NCI-H2227 treated with DMSO at 0.1 percent for 48 hours (cell line): ENCODE measurements around the gene CFB.
"Not testable (repeated sequence)": the region's sequence is repeated elsewhere in the genome, so short reads cannot be mapped to it uniquely, and the experiment has no call there.

Experiments used
- DNase-seq: peaks from one replicate; lab custom pipeline; 2025; lab: John Stamatoyannopoulos, UW

The CFB gene

GRCh38 chr6:31911826-31912585 is 33.9 kb upstream of the CFB start:
- DNase-seq, result no peak

DNA sequence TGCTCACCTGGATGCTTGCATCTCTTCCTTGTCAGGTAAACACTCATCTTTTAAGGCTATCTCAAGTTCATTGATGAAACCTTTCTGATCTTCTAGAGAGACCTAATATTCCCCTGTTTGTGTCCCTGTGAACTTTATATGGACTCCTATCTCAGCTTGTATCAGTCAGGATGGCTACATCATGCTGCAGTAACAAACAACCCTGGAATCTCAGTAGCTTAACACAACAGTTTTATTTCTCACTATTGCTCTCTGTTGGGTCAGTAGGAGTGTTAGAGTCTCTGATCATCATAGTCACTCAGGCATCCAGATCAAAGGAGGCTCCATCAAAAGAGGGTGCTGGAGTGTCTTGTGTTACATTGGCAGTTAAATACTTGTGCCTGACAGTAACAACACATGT is 30.5 kb upstream of the CFB start:
- no peak for DNase-seq

DNA sequence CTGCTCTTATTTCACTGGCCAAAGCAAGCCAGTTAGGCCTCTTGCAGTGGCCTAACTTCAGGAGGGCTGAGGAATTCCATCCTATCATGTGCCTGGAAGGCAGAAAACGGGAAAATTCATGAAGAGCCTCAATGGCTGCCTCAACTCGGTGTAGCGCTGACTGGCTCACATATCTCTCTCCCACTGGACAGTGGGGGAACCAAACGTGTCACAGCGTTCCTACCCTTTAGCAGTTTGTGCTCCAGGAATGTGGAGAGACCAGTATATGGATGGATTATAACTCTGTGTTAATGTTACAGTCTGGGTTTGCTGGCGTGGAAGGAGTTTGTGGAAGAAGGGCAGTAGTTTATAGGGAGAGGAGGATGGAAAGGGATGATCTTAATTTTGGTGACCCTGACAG is 30.1 kb upstream of the CFB start:
- no peak for DNase-seq

DNA sequence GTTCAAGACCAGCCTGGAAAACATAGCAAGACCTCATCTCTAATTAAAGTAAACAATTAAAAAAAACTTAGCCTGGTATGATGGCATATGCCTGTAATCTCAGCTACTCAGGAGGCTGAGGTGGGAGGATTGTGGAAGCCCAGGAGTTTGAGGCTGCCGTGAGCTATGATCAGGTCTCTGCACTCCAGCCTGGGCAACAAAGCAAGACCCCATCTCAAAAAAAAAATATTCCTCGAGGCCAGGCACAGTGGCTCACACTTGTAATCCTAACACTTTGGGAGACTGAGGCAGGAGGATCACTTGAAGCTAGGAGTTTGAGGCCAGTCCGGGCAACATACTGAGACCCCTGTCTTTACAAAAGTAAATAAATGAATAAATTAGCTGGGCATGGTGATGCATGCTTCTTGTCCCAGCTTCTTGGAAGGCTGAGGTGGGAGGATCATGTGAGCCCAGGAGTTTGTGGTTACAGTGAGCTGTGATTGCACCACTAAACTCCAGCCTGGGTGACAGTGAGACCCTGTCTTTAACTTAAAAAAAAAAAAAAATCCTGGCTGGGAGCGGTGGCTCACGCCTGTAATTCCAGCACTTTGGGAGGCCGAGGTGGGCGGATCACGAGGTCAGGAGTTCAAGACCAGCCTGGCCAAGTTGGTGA is 27.7 kb upstream of the CFB start:
- DNase-seq, result no peak

GRCh38 chr6:31919624-31920303 is 26.1 kb upstream of the CFB start:
- DNase-seq, result no peak

DNA sequence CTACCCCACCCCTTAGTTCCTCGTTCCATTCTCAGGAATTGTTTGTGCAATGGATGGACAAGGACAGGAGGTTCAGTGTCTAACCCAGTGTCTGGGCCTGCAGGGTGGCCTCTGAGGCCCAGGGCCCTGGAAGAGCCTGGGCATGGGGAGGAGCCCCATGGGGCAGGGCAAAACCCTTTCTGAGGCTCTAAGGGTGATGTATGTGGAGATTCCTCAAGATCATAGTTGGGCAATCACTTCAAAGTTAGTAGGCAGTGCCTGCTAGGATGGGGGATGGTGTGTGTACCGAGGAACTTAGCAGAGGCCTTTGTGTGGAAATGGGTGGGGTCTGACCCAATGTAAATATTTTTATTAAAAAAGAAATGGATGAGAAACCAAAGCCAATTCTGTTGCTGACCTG is 25.1 kb upstream of the CFB start:
- no peak for DNase-seq

GRCh38 chr6:31922942-31923341 is 23.0 kb upstream of the CFB start:
- DNase-seq, result no peak

GRCh38 chr6:31927242-31927862 is 18.5 kb upstream of the CFB start, which contains the start of gene C2:
C2 (plus strand) TSS chr6:31927717; CDS start chr6:31927753, 36 bp downstream.
- no peak for DNase-seq

DNA sequence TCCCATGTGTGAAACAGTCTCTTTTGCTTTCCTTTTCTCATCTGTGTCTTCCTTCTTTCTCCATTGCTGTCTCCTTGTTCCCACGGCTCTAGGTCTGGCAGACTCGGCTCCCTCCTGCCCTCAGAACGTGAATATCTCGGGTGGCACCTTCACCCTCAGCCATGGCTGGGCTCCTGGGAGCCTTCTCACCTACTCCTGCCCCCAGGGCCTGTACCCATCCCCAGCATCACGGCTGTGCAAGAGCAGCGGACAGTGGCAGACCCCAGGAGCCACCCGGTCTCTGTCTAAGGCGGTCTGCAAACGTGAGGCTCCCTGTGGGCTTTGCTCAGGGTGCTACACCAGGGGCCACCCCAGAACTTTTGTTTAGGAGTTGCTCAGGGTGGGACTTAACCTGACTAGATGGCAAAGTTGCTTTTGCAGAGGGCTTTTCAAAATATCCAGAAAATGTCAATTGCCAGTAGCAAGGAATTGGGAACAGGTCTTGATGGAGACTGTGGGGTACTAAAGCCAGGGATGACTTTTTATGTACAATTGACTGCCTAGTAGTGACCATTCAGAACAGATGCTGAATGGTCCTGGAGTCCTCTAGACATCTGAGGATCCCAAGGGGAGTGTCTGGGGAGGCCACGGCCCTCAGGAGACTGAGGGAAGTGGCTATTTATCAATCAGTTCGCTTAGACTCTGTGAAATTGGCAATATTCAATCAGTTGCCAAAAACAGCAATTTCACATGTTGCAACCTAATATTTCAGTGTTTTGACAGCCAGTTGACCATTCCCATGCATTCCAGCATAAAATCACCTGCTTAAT is 17.8 kb upstream of the CFB start:
- DNase-seq, result no peak

- no peak for DNase-seq
Measured at GRCh38 chr6:31928672-31928939, 17.3 kb upstream of the CFB start.

GRCh38 chr6:31930962-31931361 is 14.9 kb upstream of the CFB start:
- no peak for DNase-seq

- not testable (repeated sequence) for DNase-seq
Measured at GRCh38 chr6:31932137-31932536, 13.8 kb upstream of the CFB start.

DNA sequence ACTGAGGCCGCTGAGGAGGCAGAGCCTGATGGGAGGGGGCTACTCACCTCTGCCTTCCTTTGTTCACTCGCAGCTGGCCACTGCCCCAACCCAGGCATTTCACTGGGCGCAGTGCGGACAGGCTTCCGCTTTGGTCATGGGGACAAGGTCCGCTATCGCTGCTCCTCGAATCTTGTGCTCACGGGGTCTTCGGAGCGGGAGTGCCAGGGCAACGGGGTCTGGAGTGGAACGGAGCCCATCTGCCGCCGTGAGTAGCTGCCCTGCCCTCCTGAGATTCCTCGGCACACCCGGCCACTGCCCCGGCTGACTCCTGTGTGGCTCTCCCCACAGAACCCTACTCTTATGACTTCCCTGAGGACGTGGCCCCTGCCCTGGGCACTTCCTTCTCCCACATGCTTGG is 12.4 kb upstream of the CFB start:
- no peak for DNase-seq

DNA sequence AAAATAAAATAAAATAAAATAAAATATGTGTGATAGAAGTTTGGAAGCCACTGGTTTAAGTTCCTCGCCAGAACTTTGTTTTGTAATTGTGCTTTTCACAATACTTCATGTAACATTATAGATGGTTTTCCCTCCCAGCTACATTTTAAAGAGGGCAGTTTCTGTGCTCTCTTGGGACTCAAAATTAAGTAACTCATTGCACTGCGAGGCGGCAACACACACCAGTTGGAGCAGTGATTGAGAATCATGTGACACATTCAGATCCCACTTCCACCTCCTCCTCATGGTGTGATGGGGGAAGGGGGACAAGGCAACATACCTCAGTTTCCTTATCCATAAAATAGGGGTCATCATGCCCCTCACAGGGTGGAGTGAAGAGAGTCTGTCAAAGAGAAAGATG is 10.9 kb upstream of the CFB start:
- no peak for DNase-seq

DNA sequence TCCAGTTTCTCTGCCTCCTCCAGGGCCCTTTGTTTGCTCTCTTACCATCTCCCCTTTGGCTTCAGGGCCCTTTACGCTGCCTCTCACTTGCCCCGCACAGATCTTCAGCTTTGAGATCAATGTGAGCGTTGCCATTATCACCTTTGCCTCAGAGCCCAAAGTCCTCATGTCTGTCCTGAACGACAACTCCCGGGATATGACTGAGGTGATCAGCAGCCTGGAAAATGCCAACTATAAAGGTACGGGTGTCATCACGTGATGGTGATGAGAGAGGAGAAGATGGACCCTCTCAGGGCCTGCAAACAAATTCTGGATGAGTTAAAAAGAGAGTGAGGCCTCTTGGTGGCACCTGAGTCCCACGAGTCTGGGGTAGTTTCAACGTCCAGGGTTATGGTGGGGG is 10.1 kb upstream of the CFB start:
- DNase-seq, result no peak

DNA sequence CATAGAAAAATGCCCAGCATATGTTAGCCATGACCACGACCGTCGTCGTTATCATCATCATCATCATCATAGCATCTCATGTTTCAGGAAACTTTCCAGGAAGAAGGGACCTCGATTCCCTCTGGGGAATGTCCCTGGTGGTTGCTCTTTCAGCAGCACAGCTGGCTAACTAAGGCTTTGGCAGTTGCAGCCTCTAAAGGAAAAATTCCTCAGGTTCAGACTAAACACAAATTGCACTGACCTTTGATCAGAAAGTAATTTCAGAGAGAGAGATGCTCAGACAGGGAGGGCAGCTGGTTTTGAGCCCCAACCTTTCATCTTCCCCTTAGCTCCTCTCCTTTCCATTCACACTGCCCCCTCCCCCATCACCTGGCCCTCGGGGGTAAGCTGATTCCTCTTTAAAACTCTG is 5.6 kb upstream of the CFB start:
- no peak for DNase-seq

GRCh38 chr6:31943742-31944141 is 2.2 kb upstream of the CFB start:
- DNase-seq, result no peak

DNA sequence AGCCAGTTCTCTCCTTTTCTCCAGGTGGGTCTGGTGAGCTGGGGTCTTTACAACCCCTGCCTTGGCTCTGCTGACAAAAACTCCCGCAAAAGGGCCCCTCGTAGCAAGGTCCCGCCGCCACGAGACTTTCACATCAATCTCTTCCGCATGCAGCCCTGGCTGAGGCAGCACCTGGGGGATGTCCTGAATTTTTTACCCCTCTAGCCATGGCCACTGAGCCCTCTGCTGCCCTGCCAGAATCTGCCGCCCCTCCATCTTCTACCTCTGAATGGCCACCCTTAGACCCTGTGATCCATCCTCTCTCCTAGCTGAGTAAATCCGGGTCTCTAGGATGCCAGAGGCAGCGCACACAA is 765 bp upstream of the CFB start:
- no peak for DNase-seq

DNA sequence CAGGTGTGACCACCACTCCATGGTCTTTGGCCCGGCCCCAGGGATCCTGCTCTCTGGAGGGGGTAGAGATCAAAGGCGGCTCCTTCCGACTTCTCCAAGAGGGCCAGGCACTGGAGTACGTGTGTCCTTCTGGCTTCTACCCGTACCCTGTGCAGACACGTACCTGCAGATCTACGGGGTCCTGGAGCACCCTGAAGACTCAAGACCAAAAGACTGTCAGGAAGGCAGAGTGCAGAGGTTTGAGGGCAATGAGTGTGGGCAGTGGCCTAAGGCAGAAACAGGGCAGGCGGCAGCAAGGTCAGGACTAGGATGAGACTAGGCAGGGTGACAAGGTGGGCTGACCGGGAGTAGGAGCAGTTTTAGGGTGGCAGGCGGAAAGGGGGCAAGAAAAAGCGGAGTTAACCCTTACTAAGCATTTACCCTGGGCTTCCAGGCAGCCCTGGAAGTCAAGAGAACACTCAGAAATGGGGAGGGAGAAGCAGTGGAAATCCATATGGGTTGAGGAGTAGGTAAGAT is 533 bp downstream of the CFB start:
- no peak for DNase-seq

DNA sequence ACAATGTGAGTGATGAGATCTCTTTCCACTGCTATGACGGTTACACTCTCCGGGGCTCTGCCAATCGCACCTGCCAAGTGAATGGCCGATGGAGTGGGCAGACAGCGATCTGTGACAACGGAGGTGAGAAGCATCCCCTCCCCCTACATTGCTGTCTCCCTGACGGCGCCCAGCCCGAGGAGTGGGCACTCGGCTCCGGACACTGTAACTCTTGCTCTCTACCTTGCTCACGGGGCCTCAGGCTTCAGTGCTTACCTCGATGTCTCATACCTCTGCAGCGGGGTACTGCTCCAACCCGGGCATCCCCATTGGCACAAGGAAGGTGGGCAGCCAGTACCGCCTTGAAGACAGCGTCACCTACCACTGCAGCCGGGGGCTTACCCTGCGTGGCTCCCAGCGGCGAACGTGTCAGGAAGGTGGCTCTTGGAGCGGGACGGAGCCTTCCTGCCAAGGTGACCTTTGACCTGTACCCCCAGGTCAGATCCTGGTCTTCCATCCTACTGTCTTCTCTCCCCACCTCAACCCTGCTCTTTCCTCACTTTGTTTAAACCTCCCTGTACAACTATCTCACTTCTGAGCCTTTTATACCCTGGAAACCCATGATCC is 1.3 kb downstream of the CFB start:
- DNase-seq, result no peak

DNA sequence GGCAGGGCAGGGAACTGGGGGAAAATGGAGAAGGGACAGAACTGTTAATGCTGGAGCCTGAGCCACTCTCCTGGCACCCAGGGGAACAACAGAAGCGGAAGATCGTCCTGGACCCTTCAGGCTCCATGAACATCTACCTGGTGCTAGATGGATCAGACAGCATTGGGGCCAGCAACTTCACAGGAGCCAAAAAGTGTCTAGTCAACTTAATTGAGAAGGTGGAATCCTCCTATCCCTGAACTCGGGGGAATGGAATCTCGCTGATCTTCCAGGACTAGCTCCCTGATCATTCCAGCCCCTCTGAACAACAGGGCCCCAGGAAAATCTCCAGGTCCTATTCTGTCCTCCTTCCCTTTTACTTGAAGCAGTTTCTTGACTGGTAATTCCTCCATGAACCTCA is 2.0 kb downstream of the CFB start:
- no peak for DNase-seq

DNA sequence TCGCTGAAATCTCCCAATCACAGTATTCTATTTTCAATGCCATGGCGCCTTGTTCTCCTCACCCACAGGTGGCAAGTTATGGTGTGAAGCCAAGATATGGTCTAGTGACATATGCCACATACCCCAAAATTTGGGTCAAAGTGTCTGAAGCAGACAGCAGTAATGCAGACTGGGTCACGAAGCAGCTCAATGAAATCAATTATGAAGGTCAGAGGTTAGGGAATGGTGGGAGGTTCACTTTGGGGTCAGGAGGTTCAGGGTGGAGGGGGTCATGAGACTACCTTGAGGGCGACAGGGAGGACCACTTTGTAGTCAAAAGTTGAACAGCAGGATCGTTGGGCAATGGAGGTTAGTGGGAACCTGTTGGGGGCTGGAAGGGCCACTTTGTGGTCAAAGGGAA is 2.4 kb downstream of the CFB start:
- no peak for DNase-seq
